Left ventricle myocardium superior (tissue), 1 donor: Measurements from ENCODE around the gene CTRB2. TPM values are rescaled to one million over a fixed set of nuclear protein-coding genes. Genes with fewer than 3 reads are reported as not detected.
"Not testable (repeated sequence)": the region's sequence is repeated elsewhere in the genome, so short reads cannot be mapped to it uniquely, and the experiment has no call there.

ENCODE experiments used
- ATAC-seq: fragments of 200-7000 bp; cut with Tn5 transposase; one replicate; pipeline ENCODE4 v1.9.1; 2020; ENCODE audit warnings: mild to moderate bottlenecking, moderate library complexity
- DNase-seq: peaks from one replicate; pipeline ENCODE4 v3.0.0-alpha.2; 2020
- intact Hi-C: fragments of 100-400 bp; cut with micrococcal nuclease; formaldehyde crosslinking; loops from one replicate; pipeline ENCODE4 v1.11.0; 2022
- total RNA-seq: library from RNA; stranded (reverse); fragmentation: NEBNext Ultra II Directional; extraction: Animal tissue kit (Norgen Biotek cat#: 25700); gene quantifications from one replicate; pipeline ENCODE4 v1.2.1, GENCODE V29; 2021
- donor health status: DM: no; HTN: yes; CAD: no; lungs with severe emphysema.

CTRB2 gene
- total RNA-seq, 1 donor from 2014 or later, result not detected

DNA sequence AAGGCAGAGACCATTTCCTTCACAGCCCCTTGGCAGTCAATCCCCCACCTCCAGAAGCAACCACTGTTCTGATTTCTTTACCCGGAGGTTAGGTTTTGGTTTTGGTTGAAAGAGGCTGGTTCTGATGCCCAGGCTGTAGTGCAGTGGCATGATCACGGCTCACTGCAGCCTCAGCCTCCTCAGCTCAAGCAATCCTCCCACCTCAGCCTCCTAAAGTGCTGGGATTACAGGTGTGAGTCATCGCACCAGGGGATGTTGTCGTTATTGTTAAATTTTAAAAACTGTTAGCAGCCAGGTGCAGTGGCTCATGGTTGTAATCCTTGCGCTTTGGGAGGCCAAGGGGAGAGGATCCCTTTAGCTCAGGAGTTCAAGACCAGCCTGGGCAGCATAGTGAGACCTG lies 3.0 kb upstream of the CTRB2 start:
- DNase-seq (no peak), ATAC-seq (no peak)
- intact Hi-C loops, result no loop called here

DNA sequence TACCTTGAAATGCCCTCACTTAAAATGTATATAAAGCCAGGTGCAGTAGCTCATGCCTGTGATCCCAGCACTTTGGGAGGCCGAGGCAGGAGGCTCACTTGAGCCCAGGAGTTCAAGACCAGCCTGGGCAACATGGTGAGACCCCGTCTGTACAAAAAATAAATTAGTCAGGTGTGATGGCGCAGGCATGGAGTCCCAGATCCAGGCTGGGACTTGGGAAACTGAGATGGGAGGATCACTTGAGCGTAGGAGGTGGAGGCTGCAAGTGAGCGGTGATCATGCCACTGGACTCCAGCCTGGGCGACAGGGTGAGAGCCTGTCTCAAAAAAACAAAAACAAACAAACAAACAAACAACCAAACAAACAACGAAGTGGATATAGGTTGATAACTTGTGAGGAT lies 2.6 kb upstream of the CTRB2 start:
- intact Hi-C loops, ATAC-seq, DNase-seq: not testable (repeated sequence)

DNA sequence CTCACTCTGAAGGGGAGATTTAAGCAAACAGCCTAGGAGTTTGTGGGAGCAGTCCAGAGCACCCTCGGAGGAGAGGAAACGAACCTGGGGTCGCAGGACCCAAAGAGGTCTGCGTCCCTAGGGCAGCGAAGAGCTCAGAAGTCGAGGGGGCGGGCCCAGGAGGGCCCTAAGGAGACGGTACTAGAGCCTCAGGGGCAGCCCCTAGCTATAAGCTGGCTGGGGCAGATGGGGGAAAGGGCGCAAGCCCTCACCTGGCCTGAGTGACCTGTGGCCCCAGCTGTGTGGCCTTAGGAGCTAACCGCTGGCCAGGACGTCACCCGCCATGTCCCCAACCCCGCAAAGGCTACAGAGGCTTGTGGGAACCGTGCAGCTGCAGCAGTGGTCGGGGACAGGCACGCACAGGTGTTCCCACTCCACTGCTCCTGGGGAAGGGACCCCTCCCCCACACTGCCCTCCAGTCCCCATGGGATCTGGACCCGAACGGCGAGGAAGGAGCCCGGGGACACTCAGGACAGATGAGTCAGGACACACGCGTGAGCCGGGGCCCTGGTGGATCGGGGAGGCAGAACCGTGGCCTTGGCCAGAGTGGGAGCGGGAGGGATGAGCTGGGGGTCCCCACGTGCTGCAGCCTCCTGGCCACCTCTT lies 2.0 kb upstream of the CTRB2 start:
- DNase-seq, result peak; percentile 19
- no peak for ATAC-seq
- intact Hi-C loops, result no loop called here

DNA sequence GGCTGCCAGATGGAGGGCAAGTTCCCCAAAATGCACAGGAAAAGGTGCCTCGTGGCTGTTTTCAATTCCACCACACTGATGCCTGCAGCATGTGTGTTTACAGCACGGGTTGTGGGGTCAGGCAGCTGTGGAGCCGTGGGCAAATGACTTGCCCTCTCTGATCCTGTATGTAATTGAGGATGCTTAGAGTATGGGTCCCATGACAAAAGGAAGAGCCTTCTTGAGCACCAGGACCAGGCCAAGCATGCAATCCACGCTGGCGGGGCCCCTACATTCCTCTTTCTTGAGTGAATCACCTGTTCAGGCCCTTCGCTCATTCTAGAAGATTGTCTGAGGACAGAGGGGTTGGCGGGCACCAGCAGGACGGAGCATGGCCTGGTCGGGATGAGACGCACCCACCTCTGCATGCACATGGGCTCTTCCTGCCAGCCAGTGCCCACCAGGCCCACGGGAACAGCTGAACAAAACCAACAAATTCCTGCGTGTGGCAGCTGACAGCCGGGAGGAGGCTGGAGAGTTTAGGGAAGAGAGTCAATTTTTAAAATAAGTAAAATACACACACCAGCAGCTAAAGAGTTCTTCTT lies 1.4 kb upstream of the CTRB2 start:
- intact Hi-C loops, result no loop called here
- DNase-seq, result peak; percentile 22
- no peak for ATAC-seq

DNA sequence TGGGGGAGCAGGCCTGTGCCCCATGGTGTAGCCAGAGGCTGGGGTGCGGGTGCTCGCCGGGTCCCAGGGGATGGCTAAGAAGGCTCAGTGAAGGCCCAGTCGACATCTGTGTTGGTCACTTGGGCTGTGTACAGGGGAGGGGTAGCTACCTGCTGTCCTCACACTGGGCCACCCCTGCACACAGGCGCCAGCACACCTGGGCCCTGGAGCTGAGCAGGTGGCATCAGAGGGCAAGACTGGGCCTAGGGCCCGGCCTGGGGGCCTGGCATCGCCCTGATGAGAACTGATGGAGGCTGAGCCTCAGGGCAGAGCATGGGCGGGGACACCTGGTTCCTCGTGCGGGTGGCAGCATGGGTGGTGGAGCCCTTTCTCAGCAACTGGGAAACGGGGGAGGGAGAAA lies 870 bp upstream of the CTRB2 start:
- DNase-seq, result no peak
- no peak for ATAC-seq
- intact Hi-C loops, result no loop called here

DNA sequence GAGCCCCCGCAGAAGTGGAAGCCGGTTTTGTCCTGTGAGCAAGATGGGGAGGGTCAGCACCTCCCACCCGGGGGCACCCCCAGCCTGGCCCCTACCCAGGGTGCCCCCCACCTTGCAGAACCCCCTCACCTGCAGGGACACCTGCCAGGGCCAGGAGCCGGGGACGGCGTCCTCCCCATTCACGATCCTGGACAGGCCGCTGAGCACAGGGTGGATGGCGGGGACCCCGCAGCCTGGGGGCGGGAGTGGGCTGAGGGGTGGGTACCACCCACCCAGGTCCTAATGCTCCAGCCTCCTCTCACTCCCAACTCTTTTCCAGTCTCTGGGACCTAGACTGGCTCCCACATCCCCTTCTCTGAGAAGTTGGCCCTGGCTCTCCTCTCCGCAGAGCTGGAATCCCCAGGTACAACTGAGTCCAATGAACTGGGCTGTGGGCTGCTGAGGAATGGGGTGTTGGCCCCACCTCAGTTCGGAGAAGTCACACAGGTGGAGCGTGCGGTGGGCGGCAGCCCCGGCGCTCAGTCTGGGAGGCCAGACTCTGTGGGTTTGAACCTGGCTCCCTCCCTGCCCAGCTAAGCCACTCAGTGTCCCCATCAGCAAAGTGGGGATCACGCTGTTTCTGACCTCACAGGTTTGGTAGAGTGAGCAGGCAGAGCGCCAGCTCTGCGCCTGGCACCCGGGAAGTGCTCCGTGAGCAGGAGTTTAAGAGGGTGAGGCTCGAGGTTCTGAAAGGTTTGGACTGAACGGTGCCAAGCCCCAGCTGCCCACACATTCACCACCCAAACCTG lies 806 bp downstream of the CTRB2 start:
- DNase-seq, intact Hi-C loops, ATAC-seq: not testable (repeated sequence)

DNA sequence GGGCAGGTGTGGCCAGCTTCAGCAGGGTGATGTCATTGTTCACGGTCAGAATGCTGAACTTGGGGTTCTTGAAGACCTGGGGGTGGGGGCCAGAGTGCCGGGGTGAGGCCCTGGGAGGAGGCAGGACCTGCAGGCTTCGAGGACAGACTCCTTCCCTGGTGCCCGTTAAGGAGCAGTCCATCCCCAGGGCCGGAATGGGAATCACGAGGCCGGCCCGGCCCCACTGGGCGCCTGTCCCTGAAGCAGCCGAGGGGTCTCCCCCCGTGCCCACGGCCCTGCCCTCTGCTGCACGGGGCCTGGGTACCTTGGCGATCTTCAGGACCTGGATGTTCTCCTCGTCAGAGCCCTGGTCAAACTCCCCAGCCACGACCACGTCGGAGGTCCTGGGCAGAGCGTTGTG lies 1.5 kb downstream of the CTRB2 start:
- intact Hi-C loops, ATAC-seq, DNase-seq: not testable (repeated sequence)

DNA sequence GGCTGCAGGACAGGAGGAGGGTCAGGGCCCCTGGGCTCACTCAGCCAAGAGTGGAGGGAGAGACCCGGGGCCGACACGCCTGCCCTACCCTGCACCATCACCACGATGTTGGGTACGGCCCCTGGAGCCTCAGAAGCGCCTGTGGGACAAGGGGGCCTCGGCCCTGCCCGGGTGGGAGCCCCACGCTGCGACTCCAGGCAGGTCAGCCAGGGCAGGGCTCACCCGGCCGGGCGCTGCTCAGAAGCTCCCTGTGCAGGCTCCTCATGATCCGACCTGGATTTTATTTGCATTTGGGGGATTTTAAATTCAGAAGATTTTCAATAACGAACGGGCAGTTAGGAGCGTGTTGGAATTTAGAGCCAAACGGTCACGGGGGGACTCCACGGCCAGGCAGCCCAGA lies 2.1 kb downstream of the CTRB2 start:
- ATAC-seq, intact Hi-C loops, DNase-seq: not testable (repeated sequence)

DNA sequence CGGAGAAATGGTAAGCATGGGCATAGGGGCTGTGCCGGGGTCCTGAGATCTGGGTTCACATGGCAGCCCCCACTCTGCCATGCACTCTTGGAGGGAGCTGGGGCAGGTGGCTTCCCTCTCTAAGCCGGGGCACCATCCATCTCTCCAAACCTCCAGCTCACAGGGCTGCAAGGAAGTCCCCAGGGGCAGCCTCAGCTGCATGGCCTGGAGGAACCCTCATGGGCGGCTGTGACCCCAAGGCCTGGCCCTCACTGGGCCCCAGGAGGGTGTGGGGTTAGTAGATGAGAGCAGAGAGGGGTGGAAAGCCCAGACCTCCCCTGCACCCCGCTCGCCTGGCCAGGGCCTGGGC lies 2.6 kb downstream of the CTRB2 start:
- no peak for DNase-seq
- no peak for ATAC-seq
- intact Hi-C loops, result no loop called here

DNA sequence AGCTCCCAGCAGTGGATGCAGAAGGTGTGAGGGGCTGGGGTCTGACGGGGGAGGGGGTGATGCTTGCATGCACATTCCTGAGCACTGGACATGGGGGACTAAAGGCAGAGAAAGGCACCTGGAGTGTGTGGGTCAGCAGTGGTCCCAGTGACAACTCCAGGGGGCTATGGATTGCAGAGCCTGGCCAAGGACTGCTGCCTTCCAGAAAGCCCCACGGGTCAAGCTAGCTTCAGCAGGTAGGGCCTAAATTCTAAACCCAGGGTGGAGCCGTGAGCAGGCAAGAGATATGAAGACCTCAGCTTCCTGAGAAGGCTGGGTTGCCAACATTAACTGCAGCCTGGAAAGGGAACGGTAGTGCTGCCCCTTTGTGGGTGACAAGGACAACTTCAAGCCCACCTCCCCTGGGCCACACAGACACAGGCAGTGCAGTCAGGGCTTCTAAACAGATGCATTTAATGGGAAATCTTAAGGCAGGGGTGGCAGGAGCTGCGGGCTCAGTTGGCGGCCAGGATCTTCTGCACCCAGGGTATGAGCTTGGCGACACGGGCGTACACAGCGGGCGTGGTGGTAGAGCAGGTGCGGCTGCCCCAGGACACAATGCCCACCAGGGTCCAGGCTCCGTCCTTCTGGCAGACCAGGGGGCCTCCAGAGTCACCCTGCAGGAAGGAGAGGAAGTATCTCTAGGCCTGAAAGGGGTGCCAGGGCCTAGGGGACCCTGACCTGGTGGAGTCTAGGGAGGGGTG lies 3.1 kb downstream of the CTRB2 start:
- intact Hi-C loops, result no loop called here
- no peak for DNase-seq

DNA sequence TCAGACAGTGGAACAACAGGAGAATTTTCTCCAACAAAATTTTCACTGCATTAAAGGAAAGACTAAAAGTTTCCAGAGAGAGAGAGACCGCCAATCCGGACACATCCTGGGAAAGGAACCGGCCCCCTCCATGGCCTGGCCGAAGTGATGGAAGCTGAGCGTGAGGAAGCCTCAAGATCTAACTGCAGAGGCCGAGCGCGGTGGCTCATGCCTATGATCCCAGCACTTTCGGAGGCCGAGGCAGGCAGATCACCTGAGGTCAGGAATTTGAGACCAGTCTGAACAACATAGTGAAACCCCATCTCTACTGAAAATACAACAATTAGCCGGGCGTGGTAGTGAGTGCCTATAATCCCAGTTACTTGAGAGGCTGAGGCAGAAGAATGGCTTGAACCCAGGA lies 3.9 kb downstream of the CTRB2 start:
- ATAC-seq, result no peak
- intact Hi-C loops, result no loop called here
- no peak for DNase-seq

More for the DNA sequence above, 3.1 kb downstream of the CTRB2 start:
- no peak for ATAC-seq

DNA sequence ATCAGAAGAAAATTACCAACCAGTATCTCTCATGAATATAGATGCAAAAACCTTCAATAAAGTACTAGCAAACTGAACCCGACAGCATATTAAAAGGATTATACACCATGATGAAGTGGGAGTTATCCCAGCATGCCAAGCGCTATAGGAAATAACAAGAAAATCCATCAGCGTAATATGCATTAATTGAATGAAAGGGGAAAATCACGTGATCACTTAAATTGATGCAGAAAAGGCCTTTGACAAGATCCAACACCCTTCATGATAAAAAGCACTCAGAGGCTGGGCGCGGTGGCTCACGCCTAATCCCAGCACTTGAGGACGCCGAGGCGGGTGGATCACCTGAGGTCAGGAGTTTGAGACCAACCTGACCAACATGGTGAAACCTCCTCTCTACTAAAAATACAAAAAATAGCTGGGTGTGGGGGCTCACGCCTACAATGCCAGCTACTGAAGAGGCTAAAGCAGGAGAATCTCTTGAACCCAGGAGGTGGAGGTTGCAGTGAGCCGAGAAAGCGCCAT lies 4.8 kb downstream of the CTRB2 start:
- intact Hi-C loops, result no loop called here
- ATAC-seq (no peak), DNase-seq (no peak)

DNA sequence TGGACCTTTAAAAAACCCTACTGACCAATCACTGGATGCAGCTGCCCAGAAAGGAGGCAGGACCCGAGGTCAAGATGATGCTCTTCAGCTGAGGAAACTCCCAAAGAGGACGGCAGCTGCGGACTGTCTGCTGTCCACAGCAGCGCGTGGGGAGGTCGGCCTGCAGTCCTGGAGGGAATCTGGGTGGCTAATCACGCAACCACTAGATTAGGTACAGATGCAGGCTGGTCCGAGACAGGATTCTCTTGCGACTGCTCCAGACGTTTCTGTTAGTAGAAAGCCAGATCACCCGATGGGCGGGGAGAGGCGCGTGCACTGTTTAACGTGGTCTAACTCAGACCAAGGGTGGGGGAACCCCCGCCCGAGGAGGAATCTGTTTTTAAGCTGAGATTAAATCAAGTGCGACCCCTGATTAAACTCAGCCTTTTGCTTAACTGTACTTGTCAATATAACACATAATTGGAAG lies 8.8 kb downstream of the CTRB2 start:
- ATAC-seq (peak; percentile 13), DNase-seq (no peak)
- intact Hi-C loops, result no loop called here

DNA sequence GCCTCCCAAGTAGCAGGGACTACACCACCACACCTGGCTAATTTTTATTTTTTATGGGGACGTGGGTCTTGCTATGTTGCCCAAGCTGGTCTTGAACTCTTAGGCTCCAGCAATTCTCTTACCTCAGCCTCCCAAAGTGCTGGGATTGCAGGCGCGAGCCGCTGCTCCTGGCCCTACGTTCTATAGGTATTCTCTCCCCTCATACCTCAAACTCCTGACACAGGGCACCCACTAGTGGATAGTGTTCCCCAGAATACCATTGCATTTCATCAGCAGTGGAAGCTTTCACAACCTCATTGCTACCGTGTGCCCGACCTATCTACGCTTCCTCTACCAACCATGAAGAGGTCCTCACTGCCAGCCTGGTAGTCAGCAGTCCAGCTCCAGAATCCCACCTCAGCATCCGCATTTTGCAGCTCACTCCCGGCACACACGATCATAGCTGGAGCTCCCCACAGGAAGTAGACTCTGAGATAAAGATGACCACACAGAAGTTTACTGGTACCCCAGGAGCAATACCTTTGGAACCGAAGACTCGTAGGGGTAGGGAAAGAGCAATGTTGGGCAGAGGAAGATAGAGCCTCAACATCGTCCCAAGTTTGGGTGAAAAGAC lies 9.3 kb downstream of the CTRB2 start:
- ATAC-seq (no peak), DNase-seq (no peak)
- intact Hi-C loops, result no loop called here

DNA sequence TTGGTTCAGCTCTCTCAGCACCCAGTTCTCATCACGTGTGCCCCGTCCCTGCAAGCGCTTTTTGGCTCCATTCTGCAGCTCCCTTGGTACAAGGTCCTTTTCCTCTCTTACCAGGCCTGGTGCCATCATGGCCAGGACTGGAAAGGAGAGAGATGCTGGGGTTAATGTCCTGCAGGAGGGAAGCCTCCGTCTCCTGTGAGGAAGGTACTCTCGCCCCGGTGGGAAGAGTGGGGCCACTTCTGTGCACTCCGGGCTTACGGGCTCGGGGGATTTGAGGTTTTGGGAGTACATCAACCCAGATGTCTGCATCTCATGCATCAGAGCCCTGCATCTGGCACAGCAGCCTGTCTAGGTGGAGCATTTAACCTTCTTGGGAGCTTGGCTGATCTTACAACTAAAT lies 10.1 kb downstream of the CTRB2 start:
- no peak for DNase-seq
- intact Hi-C loops, result no loop called here
- no peak for ATAC-seq

DNA sequence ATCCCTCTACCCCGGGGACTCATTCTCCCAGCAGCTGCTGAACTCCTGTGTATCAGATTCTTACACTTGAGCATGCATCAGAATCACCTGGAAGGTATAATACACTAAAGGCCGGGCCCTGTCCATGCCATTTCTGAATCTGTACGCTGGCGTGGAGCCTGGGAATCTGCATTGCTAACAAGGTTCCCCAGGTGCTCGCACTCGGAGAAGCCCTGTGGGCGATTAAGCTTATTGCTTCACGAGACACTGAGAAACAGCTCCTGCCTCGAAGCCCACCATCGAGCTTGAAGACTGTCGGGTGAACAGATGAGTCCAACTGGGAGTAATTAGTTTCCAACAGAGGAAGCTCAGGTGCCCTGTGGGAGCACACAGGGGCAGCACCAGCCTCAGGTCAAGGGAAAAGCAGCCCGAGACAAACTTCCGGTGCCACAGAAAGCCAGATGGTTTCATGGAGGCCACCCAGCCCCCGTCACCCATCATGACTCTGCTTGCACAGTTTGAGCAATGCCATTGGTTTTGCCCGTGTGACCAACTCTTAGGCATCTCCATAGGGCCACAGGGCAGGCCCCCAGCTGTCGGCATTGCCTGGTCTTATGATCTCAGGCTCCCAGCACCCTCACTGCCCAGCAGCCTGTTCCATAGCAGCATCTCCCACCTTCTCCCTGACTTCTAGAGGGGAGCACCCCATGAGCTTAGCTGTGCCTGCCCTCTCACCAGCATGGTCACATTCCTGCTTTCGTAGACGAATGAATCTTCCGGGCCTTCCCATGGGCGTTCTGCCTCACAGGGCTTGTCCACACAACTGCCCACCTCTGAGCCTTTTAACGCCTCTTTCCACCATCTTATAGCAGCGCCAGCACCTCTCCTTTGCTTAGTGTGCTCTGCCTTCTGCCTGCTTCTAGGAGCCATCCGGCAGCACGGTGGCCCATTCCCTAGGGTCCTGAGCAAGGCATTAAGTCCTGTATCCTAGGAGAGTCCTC lies 10.9 kb downstream of the CTRB2 start:
- DNase-seq, result no peak
- intact Hi-C loops, result no loop called here
- no peak for ATAC-seq

DNA sequence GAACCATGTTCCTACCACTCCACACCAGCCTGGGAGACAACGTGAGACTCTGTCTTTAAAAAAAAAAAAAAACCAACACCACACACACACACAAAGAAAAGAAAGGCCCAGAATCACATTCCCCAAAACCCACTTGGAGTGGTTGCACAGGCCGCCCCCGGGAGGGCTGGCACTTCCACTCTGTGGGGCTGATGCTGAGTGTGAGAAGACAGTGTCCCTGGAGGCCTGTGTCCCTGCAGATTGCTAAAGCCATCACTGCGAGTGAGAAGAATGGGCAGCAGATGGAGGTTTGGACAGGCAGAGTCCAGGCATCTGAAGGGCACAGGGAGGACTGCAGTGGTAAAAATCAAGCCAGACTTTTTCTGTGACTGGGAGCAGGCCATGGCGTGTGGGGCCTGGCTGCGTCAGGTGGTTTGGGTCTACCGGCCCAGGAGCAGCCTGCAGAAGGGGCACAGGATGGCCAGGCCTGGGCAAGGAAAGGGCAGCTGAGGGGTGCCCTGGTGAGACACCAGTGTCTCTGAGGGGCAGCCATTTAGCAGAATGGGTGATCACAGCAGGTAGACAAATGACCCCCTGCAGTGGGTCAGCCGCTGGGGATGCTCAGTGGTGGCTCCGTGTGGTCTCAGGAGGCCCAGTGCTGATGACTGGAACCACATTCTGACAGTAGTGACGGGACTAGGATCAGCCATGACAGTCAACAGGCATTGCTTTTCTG lies 13.1 kb downstream of the CTRB2 start:
- ATAC-seq (no peak), DNase-seq (no peak)
- intact Hi-C loops, result no loop called here
